NCI-H2029 treated with DMSO at 0.1 percent for 48 hours (cell line): ENCODE results near the gene UBE3D.

Experiments
- DNase-seq: peaks from one replicate; lab custom pipeline; 2025; lab: John Stamatoyannopoulos, UW

The UBE3D gene

GRCh38 chr6:83065511-83066192, at the start of gene UBE3D:
Gene UBE3D, minus strand, starts transcription at chr6:83065841. Its CDS starts 123 bp downstream, at chr6:83065718.
- peak; percentile 68 for DNase-seq

- no peak for DNase-seq
Measured at GRCh38 chr6:83114164-83114563, 48.5 kb upstream of the UBE3D start.

- DNase-seq = no peak
Measured at GRCh38 chr6:83113258-83113657, 47.6 kb upstream of the UBE3D start.

GRCh38 chr6:83108378-83108777, 42.7 kb upstream of the UBE3D start:
- DNase-seq = no peak

- no peak for DNase-seq
Measured at GRCh38 chr6:83098589-83098988, 32.9 kb upstream of the UBE3D start.

- DNase-seq = no peak
Measured at GRCh38 chr6:83097675-83098074, 32.0 kb upstream of the UBE3D start.

- no peak for DNase-seq
Measured at GRCh38 chr6:83097204-83097603, 31.6 kb upstream of the UBE3D start.

- DNase-seq = no peak
Measured at GRCh38 chr6:83096791-83097190, 31.1 kb upstream of the UBE3D start.

- DNase-seq = no peak
Measured at GRCh38 chr6:83092756-83093399, 27.2 kb upstream of the UBE3D start.

GRCh38 chr6:83086751-83087150, 21.1 kb upstream of the UBE3D start:
- DNase-seq = no peak

GRCh38 chr6:83083476-83083875, 17.8 kb upstream of the UBE3D start:
- no peak for DNase-seq

- DNase-seq = no peak
Measured at GRCh38 chr6:83073615-83074014, 8.0 kb upstream of the UBE3D start.

GRCh38 chr6:83072726-83073125, 7.1 kb upstream of the UBE3D start:
- no peak for DNase-seq

- DNase-seq = no peak
Measured at GRCh38 chr6:83071707-83072106, 6.1 kb upstream of the UBE3D start.

GRCh38 chr6:83071023-83071422, 5.4 kb upstream of the UBE3D start:
- DNase-seq = no peak

- DNase-seq = no peak
Measured at GRCh38 chr6:83069633-83070032, 4.0 kb upstream of the UBE3D start.

GRCh38 chr6:83068616-83069015, 3.0 kb upstream of the UBE3D start:
- no peak for DNase-seq

GRCh38 chr6:83067448-83068439, 2.1 kb upstream of the UBE3D start, which contains the start of gene DOP1A:
Gene DOP1A, plus strand, starts transcription at chr6:83067671. Its CDS starts 29,307 bp downstream, at chr6:83096978.
- peak; percentile 94 for DNase-seq

GRCh38 chr6:83062225-83062624, 3.4 kb downstream of the UBE3D start:
- no peak for DNase-seq

- no peak for DNase-seq
Measured at GRCh38 chr6:83061190-83061589, 4.5 kb downstream of the UBE3D start.

- DNase-seq = no peak
Measured at GRCh38 chr6:83057705-83058321, 7.8 kb downstream of the UBE3D start.

GRCh38 chr6:83055366-83055964, 10.2 kb downstream of the UBE3D start:
- peak; percentile 31 for DNase-seq
